Lower lobe of right lung (tissue), 2 donors: ENCODE data around the gene TRPC6. TPM values are rescaled to one million over a fixed set of nuclear protein-coding genes. Genes with fewer than 3 reads are reported as not detected.

Source experiments
- ATAC-seq, 2 donors: fragments of 200-7000 bp; cut with Tn5 transposase; one replicate each; pipeline ENCODE4 v1.9.1; 2020 to 2022; ENCODE audit warnings: mild to moderate bottlenecking in 2 of 2, moderate library complexity in 2 of 2
- DNase-seq: peaks from one replicate; pipeline ENCODE4 v3.0.0-alpha.2; 2020
- H3K27ac ChIP-seq: fragments of 200-600 bp; one replicate; pipeline ENCODE4 v1.8.0; 2022
- H3K27me3 ChIP-seq: fragments of 200-600 bp; one replicate; pipeline ENCODE4 v1.8.0; 2022; ENCODE audit warnings: low read depth
- H3K36me3 ChIP-seq: fragments of 200-600 bp; one replicate; pipeline ENCODE4 v1.8.0; 2022; ENCODE audit warnings: mild to moderate bottlenecking
- H3K4me1 ChIP-seq: fragments of 200-600 bp; one replicate; pipeline ENCODE4 v1.8.0; 2022
- H3K4me3 ChIP-seq: fragments of 200-600 bp; one replicate; pipeline ENCODE4 v1.8.0; 2022; ENCODE audit warnings: mild to moderate bottlenecking
- H3K9me3 ChIP-seq: fragments of 200-600 bp; one replicate; pipeline ENCODE4 v1.8.0; 2022
- intact Hi-C: fragments of 100-400 bp; cut with DNase I; formaldehyde crosslinking; loops from one replicate; pipeline ENCODE4 v1.11.0; 2022
- microRNA-seq: library from miRNA; unstranded; fragments of <30 nt; microRNA quantifications from one replicate; pipeline ENCODE4 v1.2.0, GENCODE V29; 2020; ENCODE audit warnings: borderline number of aligned reads
- total RNA-seq: library from RNA; stranded (reverse); fragmentation: NEBNext Ultra II Directional; extraction: Animal tissue kit (Norgen Biotek cat#: 25700); gene quantifications from one replicate; pipeline ENCODE4 v1.2.1, GENCODE V29; 2021
- TF ChIP-seq, protein P1 (sequence below): fragments of 200-600 bp; IDR thresholded peaks from one replicate; pipeline ENCODE4 v1.8.0; 2022; ENCODE audit warnings: antibody characterized with exemption, mild to moderate bottlenecking
- donor health status: DM: no; HTN: yes; CAD: no; lungs with severe emphysema.

Gene TRPC6
- total RNA-seq, 1 donor from 2014 or later = 13.9 TPM

DNA sequence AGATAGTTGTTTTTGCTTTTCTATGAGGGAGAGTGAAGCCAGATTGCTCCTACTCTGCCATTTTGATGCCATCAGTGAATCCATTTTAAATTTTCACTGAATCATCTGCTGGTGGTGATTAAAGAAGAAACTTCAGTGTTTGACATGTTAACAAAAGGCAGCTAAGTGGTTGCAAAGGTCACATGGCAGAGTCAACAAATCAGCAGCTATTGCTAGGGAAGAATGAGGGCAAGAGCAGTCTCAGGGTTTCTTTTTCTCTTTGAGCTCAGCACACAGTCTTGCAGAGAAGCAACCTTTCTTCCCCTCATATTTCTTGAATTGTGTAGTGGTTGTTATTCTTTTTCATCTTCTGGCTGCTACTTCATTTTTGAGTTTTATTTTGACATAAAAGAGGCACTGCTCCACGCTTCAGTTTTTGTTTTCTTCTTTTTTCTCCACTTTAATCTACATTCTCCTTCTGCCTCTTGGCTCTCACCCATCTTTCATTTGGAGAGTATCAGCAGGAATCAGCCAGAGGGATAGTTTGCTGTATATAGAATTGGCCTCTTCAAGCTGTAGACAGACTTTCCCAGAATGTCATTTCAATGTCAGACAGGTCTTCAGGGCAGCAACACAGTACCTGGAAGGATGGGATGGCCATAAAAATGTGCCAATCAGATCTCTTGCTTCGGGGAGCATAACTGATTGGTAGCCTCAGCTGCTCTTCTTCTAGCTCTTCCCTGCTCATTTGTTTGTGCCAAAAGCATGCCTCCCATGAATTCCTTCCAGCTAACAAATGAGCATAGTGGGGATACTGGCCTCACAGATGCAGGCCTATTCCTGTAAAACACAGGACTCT, 153.9 kb downstream of the TRPC6 start:
- no peak overlapping the region for H3K27ac ChIP-seq
- no peak for ATAC-seq
- intact Hi-C loops = no loop called here

DNA sequence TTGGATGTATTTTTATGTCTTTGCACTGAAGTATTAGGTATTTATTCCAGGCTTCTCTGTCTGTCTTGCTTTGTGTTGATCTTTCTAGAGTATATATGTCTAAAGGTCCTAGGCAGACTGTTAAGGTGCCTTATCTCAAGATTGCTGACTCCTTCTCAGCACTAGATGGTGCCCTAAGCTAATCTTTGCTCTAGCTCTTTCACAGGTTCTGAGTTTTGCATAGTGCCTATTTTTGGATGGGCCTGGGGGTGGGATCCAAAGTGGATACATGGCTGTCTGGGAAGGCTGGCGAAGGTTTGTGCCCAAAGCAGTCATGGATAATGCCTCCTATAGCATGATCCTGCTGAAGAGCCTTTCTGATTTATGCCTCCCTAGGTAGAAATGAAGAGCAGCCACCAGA, 154.9 kb downstream of the TRPC6 start:
- Histone ChIP-seq H3K36me3 (no peaks in the 10 kb centered on the region), H3K9me3 (no peaks in the 10 kb centered on the region), H3K27ac (no peak overlapping the region), H3K27me3 (no peaks in the 10 kb centered on the region), H3K4me3 (no peak overlapping the region), H3K4me1 (peaks cover 11% of the 10 kb centered on the region)
- TF ChIP-seq, protein P1, sequence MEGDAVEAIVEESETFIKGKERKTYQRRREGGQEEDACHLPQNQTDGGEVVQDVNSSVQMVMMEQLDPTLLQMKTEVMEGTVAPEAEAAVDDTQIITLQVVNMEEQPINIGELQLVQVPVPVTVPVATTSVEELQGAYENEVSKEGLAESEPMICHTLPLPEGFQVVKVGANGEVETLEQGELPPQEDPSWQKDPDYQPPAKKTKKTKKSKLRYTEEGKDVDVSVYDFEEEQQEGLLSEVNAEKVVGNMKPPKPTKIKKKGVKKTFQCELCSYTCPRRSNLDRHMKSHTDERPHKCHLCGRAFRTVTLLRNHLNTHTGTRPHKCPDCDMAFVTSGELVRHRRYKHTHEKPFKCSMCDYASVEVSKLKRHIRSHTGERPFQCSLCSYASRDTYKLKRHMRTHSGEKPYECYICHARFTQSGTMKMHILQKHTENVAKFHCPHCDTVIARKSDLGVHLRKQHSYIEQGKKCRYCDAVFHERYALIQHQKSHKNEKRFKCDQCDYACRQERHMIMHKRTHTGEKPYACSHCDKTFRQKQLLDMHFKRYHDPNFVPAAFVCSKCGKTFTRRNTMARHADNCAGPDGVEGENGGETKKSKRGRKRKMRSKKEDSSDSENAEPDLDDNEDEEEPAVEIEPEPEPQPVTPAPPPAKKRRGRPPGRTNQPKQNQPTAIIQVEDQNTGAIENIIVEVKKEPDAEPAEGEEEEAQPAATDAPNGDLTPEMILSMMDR = peak; percentile 28
- intact Hi-C loops = no loop called here
- peak; percentile 68 to 70 for ATAC-seq
- DNase-seq = no peak

More for the DNA sequence above, 153.9 kb downstream of the TRPC6 start:
- Histone ChIP-seq H3K4me3 (no peak overlapping the region), H3K27me3 (no peaks in the 10 kb centered on the region), H3K36me3 (no peaks in the 10 kb centered on the region), H3K4me1 (peaks cover 11% of the 10 kb centered on the region), H3K9me3 (no peaks in the 10 kb centered on the region)
- no peak for DNase-seq
- TF ChIP-seq, protein P1 = no peak

DNA sequence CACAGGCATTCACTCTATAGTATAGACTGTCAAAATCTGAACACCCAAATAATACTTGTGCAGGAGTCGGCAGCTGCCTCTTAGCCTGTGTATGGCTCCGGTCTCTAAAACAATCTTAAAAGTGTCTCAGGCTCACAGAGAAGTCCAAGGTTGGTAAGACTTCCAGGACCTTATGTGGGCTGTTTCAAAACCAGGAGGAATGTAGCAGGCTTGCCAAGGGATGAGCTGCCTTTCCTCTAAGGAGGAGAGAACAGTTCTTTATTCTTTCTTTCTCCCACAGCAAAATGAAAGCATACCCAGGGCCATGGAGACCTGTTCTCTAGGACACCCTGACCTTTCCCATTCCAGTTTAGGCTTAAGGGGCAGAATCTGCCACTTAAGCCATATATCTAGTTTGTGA, 176.5 kb downstream of the TRPC6 start:
- H3K4me3 ChIP-seq = no peak overlapping the region
- TF ChIP-seq, protein P1 = no peak
- ATAC-seq (no peak), DNase-seq (no peak)
- intact Hi-C loops = no loop called here
- no peaks in the 10 kb centered on the region for H3K9me3 ChIP-seq
- H3K27me3 ChIP-seq = no peaks in the 10 kb centered on the region
- no peaks in the 10 kb centered on the region for H3K36me3 ChIP-seq
- H3K4me1 ChIP-seq = no peaks in the 10 kb centered on the region
- H3K27ac ChIP-seq = no peak overlapping the region

Small RNA genes lying within 50 kb of the gene (microRNA-seq; reads per million reads assigned to microRNA genes)
- not detected for gene MIR3920
